Prostate gland (tissue), 2 donors: ENCODE data around the gene SCLY.

Source experiments
- POLR2A ChIP-seq: fragments of 450-650 bp; IDR thresholded peaks from one replicate; pipeline ENCODE4 v1.6.1; 2016; ENCODE audit warnings: antibody characterized with exemption, mild to moderate bottlenecking
- POLR2AphosphoS5 ChIP-seq: sonication (generic); formaldehyde crosslinking; IDR thresholded peaks from one replicate; pipeline ENCODE4 v1.6.1; 2017; ENCODE audit warnings: antibody characterized with exemption
- TF ChIP-seq, protein P1 (sequence below), 4 experiments: fragments of 200-600 bp in 2 of 4; fragments of 450-650 bp in 2 of 4; sonication (generic) in 2 of 4; IDR thresholded peaks; 1 replicate in 3 of 4; 2 replicates in 1 of 4; pipeline ENCODE4 v1.5.1; 2016 to 2019; ENCODE audit warnings: antibody characterized with exemption in 4 of 4, mild to moderate bottlenecking in 2 of 4, moderate library complexity in 2 of 4

DNA sequence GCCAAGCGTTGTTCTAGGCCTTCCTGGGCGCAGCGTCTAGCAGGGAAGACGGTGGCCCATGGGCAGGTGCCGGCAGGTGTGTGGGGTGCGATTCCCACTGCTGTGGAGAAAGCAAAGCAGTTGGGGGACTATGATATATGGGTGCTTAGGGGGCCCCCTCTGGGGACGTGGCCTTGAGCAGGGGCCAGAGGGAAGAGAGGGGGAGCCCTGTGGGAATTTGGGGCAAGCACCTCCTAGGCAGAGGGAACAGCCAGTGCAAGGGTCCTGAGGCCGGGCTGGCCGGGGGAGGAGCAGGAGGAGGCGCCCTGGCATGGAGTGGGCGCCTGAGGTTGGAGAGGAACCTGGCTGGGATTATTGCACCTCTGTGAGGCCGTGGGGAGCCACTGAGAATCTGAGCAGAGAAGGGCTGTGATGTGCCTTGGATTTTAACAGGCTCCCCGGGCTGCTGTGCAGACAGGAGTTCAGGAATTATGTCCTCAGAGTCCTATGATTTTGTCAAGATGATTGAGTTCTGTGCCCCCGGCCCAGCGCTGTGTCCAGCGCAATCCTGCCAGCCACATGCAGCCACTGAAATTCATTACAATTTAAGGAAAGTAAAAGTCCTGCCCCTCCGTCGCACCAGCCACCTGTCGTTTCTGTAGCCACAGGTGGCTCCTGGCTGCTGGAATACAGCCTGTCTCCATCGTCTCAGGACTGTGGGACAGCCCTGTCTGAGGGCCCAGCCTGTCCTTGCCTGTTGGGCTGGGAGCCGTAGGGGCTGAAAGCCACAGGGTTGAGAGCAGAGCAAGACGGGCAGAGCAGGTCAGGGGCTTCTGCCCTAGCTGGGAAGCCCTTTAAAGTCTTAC lies 68.6 kb downstream of the SCLY start:
- TF ChIP-seq, protein P1, sequence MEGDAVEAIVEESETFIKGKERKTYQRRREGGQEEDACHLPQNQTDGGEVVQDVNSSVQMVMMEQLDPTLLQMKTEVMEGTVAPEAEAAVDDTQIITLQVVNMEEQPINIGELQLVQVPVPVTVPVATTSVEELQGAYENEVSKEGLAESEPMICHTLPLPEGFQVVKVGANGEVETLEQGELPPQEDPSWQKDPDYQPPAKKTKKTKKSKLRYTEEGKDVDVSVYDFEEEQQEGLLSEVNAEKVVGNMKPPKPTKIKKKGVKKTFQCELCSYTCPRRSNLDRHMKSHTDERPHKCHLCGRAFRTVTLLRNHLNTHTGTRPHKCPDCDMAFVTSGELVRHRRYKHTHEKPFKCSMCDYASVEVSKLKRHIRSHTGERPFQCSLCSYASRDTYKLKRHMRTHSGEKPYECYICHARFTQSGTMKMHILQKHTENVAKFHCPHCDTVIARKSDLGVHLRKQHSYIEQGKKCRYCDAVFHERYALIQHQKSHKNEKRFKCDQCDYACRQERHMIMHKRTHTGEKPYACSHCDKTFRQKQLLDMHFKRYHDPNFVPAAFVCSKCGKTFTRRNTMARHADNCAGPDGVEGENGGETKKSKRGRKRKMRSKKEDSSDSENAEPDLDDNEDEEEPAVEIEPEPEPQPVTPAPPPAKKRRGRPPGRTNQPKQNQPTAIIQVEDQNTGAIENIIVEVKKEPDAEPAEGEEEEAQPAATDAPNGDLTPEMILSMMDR (IDR thresholded peaks at IDR 0.05), result no peak
- TF ChIP-seq POLR2A, result no peak
- no peak for TF ChIP-seq POLR2AphosphoS5
